GM12878 (cell line): ENCODE data around the gene RASL10A. TPM values are rescaled to one million over a fixed set of nuclear protein-coding genes. Genes with fewer than 3 reads are reported as not detected.

ENCODE experiments used
- ATAC-seq: fragments of 200-7000 bp; cut with Tn5 transposase; 3 replicates; pipeline ENCODE4 v1.9.1; 2020; ENCODE audit warnings: mild to moderate bottlenecking, moderate library complexity
- BruUV-seq: library from RNA; stranded (reverse); fragments of 400-500 nt; replicated peaks from 2 replicates; lab custom pipeline; 2021; lab: Mats Ljungman, UMichigan
- CTCF ChIA-PET: fragments of 300-600 bp; sonication (Branson Sonifier 250); formaldehyde crosslinking; extraction: SDS; loops from one replicate; lab custom pipeline; 2021; ENCODE audit warnings: inconsistent platforms; lab: Yijun Ruan, JAX
- POLR2A ChIA-PET: fragments of 350-600 bp; formaldehyde crosslinking; extraction: SDS; loops from one replicate; lab custom pipeline; 2021; ENCODE audit warnings: inconsistent platforms; lab: Charles Lee
- RAD21 ChIA-PET: fragments of 300-600 bp; sonication (Branson Sonifier 250); formaldehyde crosslinking; loops from one replicate; lab custom pipeline; 2023; ENCODE audit warnings: antibody characterized with exemption; ENCODE audit not compliant: unreplicated experiment; lab: Charles Lee
- SMC1A ChIA-PET: fragments of 300-600 bp; sonication (Branson Sonifier 250); formaldehyde crosslinking; loops from one replicate; lab custom pipeline; 2023; ENCODE audit not compliant: unreplicated experiment, uncharacterized antibody; lab: Charles Lee
- DNase-seq: peaks from one replicate; pipeline ENCODE4 v3.0.0-alpha.2; 2011; ENCODE audit warnings: low read depth, low spot score
- FAIRE-seq: peaks from 3 replicates; lab custom pipeline; 2011; peaks lifted over from hg19 to GRCh38; lab: Jason Lieb, UNC
- H2AFZ ChIP-seq: 2 replicates; pipeline ENCODE4 v1.6.0; 2011; ENCODE audit warnings: low read depth, low read length, control low read depth; ENCODE audit not compliant: control insufficient read depth
- H3K27ac ChIP-seq: 2 replicates; pipeline ENCODE4 v1.5.1; 2011; ENCODE audit warnings: control low read depth; ENCODE audit not compliant: control insufficient read depth, insufficient read depth
- H3K27me3 ChIP-seq, 2 experiments: replicated peaks in 1 of 2; 2 replicates each; pipeline versions ENCODE4 v1.6.0 to v1.6.1; 2011; ENCODE audit warnings: low read length in 1 of 2; ENCODE audit not compliant: control insufficient read depth in 2 of 2, insufficient read depth in 2 of 2
- H3K36me3 ChIP-seq, 2 experiments: 2 replicates each; pipeline ENCODE4 v1.5.1; 2011; ENCODE audit warnings: low read length in 1 of 2; ENCODE audit not compliant: control insufficient read depth in 2 of 2, insufficient read depth in 2 of 2
- H3K4me1 ChIP-seq: 2 replicates; pipeline ENCODE4 v1.6.1; 2011; ENCODE audit warnings: mild to moderate bottlenecking, low read length, moderate library complexity, mixed read lengths; ENCODE audit not compliant: control insufficient read depth, insufficient read depth
- H3K4me2 ChIP-seq: 2 replicates; pipeline ENCODE4 v1.6.0; 2011; ENCODE audit warnings: control low read depth; ENCODE audit not compliant: control insufficient read depth, insufficient read depth
- H3K4me3 ChIP-seq: fragments of 200-600 bp; sonication (generic); 2 replicates; pipeline ENCODE4 v1.5.1; 2016
- H3K79me2 ChIP-seq: 2 replicates; pipeline ENCODE4 v1.6.0; 2011; ENCODE audit warnings: low read length; ENCODE audit not compliant: control insufficient read depth, insufficient read depth
- H3K9ac ChIP-seq: 2 replicates; pipeline ENCODE4 v1.8.0; 2011; ENCODE audit warnings: low read length, control low read depth, mixed read lengths; ENCODE audit not compliant: control insufficient read depth, insufficient read depth
- H3K9me3 ChIP-seq: replicated peaks from 3 replicates; pipeline ENCODE4 v1.5.1; 2011; ENCODE audit warnings: mild to moderate bottlenecking, low read length; ENCODE audit not compliant: control insufficient read depth, insufficient read depth
- H4K20me1 ChIP-seq: 2 replicates; pipeline ENCODE4 v1.6.0; 2011; ENCODE audit not compliant: control insufficient read depth, insufficient read depth
- CTCF ChIP-seq, 3 experiments: IDR thresholded peaks in 2 of 3; conservative IDR thresholded peaks in 1 of 3; 2 replicates each; pipeline ENCODE4 v1.5.1; 2011; ENCODE audit warnings: low read depth in 3 of 3, low read length in 3 of 3, mild to moderate bottlenecking in 3 of 3, control low read depth in 2 of 3, moderate library complexity in 2 of 3, inconsistent platforms in 1 of 3, mixed read lengths in 1 of 3; ENCODE audit not compliant: control insufficient read depth in 2 of 3, insufficient read depth in 1 of 3; ENCODE audit errors: extremely low read depth in 1 of 3
- IKZF1 ChIP-seq: fragments of 450-650 bp; conservative IDR thresholded peaks from 2 replicates; pipeline ENCODE4 v1.6.1; 2017; ENCODE audit warnings: antibody characterized with exemption, mild to moderate bottlenecking
- IRF3 ChIP-seq: fragments of 450-650 bp; IDR thresholded peaks from 2 replicates; pipeline ENCODE4 v1.6.1; 2014; ENCODE audit warnings: mild to moderate bottlenecking
- MTA2 ChIP-seq: fragments of 450-650 bp; IDR thresholded peaks from 2 replicates; pipeline ENCODE4 v1.6.1; 2016; ENCODE audit warnings: low read depth, mild to moderate bottlenecking, moderate library complexity
- POU2F2 ChIP-seq: IDR thresholded peaks from 3 replicates; pipeline ENCODE4 v1.6.1; 2011; ENCODE audit warnings: low read depth, mild to moderate bottlenecking, low read length, borderline replicate concordance
- RFX5 ChIP-seq: IDR thresholded peaks from 2 replicates; pipeline ENCODE4 v1.6.1; 2011; ENCODE audit warnings: low read depth, low read length, improper control_type of control experiment
- whole genome bisulfite sequencing: methylation state at CpG from one replicate; pipeline ENCODE4 v1.1.6; 2016; ENCODE audit warnings: low lambda C conversion rate; ENCODE audit not compliant: insufficient replicate concordance, insufficient coverage; ENCODE audit errors: missing lambda C conversion rate; 5-methylcytosine and 5-hydroxymethylcytosine counted together
- in situ Hi-C: fragments of 300-500 bp; cut with MboI; formaldehyde crosslinking; loops from 9 replicates; pipeline ENCODE4 v1.14.3; 2018; ENCODE audit warnings: mixed read lengths
- intact Hi-C: fragments of 100-400 bp; cut with micrococcal nuclease; formaldehyde crosslinking; loops from one replicate; pipeline ENCODE4 v1.14.2; 2022; ENCODE audit not compliant: unreplicated experiment
- polyA plus RNA-seq, 11 experiments: library from polyadenylated mRNA; depleted of rRNA in 4 of 11; unstranded in 6 of 11; stranded (reverse) in 5 of 11; fragments of >200 nt; fragmentation: Nextera tagmentation in 4 of 11; fragmentation: Illumina TruSeq in 1 of 11; extraction: Ambion mirVana in 4 of 11; extraction: Trizol in 1 of 11; gene quantifications; 1 replicate in 1 of 11; 2 replicates in 10 of 11; pipeline versions ENCODE4 v1.2.1 to v1.2.3, GENCODE V29; 2011 to 2016; ENCODE audit warnings: inconsistent platforms in 2 of 11, missing spikeins in 2 of 11, low read depth in 1 of 11
- total RNA-seq, 4 experiments: library from RNA; depleted of rRNA in 3 of 4; stranded (reverse); fragments of >200 nt in 3 of 4; fragmentation: Illumina TruSeq in 1 of 4; extraction: Trizol in 1 of 4; gene quantifications; 2 replicates each; pipeline versions ENCODE4 v1.2.1 to v1.2.3, GENCODE V29; 2013 to 2021
- TF ChIP-seq, protein P1 (sequence below): IDR thresholded peaks from 2 replicates; pipeline ENCODE4 v1.6.1; 2012; ENCODE audit warnings: low read length, inconsistent platforms
- TF ChIP-seq, protein P2 (sequence below): IDR thresholded peaks from 2 replicates; pipeline ENCODE4 v1.6.1; 2012; ENCODE audit warnings: mild to moderate bottlenecking, low read depth, low read length

Gene RASL10A
- total and polyA plus RNA-seq, 10 of the 15 experiments (the other 5 are each of a cell fraction or from before 2014, with no cell fraction given): 0.12 to 0.46 (median 0.21) TPM; not detected in 6

- ATAC-seq (peak; percentile 33), DNase-seq (no peak), FAIRE-seq (no peak)
- TF ChIP-seq IKZF1 (peak; percentile 12; the same call in 1 of the 2 replicates), CTCF (IDR thresholded peaks at IDR 0.05 in 2 of 3, conservative IDR thresholded peaks at IDR 0.05 in 1 of 3; ENCODE audit: control insufficient read depth in 2 of 3, extremely low read depth in 1 of 3, insufficient read depth in 1 of 3, low read depth in 3 of 3, low read length in 3 of 3) (no peak), IRF3 (no peak), MTA2 (no peak), POU2F2 (no peak), RFX5 (no peak)
- TF ChIP-seq, protein P1, sequence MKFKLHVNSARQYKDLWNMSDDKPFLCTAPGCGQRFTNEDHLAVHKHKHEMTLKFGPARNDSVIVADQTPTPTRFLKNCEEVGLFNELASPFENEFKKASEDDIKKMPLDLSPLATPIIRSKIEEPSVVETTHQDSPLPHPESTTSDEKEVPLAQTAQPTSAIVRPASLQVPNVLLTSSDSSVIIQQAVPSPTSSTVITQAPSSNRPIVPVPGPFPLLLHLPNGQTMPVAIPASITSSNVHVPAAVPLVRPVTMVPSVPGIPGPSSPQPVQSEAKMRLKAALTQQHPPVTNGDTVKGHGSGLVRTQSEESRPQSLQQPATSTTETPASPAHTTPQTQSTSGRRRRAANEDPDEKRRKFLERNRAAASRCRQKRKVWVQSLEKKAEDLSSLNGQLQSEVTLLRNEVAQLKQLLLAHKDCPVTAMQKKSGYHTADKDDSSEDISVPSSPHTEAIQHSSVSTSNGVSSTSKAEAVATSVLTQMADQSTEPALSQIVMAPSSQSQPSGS: no peak
- TF ChIP-seq, protein P2, sequence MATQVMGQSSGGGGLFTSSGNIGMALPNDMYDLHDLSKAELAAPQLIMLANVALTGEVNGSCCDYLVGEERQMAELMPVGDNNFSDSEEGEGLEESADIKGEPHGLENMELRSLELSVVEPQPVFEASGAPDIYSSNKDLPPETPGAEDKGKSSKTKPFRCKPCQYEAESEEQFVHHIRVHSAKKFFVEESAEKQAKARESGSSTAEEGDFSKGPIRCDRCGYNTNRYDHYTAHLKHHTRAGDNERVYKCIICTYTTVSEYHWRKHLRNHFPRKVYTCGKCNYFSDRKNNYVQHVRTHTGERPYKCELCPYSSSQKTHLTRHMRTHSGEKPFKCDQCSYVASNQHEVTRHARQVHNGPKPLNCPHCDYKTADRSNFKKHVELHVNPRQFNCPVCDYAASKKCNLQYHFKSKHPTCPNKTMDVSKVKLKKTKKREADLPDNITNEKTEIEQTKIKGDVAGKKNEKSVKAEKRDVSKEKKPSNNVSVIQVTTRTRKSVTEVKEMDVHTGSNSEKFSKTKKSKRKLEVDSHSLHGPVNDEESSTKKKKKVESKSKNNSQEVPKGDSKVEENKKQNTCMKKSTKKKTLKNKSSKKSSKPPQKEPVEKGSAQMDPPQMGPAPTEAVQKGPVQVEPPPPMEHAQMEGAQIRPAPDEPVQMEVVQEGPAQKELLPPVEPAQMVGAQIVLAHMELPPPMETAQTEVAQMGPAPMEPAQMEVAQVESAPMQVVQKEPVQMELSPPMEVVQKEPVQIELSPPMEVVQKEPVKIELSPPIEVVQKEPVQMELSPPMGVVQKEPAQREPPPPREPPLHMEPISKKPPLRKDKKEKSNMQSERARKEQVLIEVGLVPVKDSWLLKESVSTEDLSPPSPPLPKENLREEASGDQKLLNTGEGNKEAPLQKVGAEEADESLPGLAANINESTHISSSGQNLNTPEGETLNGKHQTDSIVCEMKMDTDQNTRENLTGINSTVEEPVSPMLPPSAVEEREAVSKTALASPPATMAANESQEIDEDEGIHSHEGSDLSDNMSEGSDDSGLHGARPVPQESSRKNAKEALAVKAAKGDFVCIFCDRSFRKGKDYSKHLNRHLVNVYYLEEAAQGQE: no peak
- H3K4me1 ChIP-seq: no peaks in the 10 kb centered on the region; the same call in 1 of the 2 replicates
- H3K4me3 ChIP-seq: peak overlapping the region; percentile 60
- CTCF ChIA-PET: no interaction called here
- no peaks in the 10 kb centered on the region; the same call in 2 of the 3 replicates for H3K9me3 ChIP-seq
- POLR2A ChIA-PET: no interaction called here
- intact Hi-C loops: no loop called here
- peak overlapping the region; percentile 56; the same call in 1 of the 2 replicates for H2AFZ ChIP-seq
- WGBS: 45% methylated on average over 51 of the region's 83 CpGs
- peak overlapping the region; percentile 83 for H3K4me2 ChIP-seq
- in situ Hi-C loops: no loop called here
- no peak overlapping the region; the same call in 1 of the 2 replicates for H3K9ac ChIP-seq
- RAD21 ChIA-PET: no interaction called here
- H4K20me1 ChIP-seq: no peaks in the 10 kb centered on the region
- no TSS peak for BruUV-seq
- H3K79me2 ChIP-seq: no peaks in the 10 kb centered on the region
- H3K36me3 ChIP-seq: no peaks in the 10 kb centered on the region
- no peak overlapping the region for H3K27ac ChIP-seq
- peaks cover 2 to 7% of the 10 kb centered on the region in 2 experiments; a peak in 2 of 4 replicates for H3K27me3 ChIP-seq
- SMC1A ChIA-PET: no interaction called here
Observed at GRCh38 chr22:29306835-29307595, 8.5 kb downstream of the RASL10A start.
